Heart right ventricle (tissue), 16 donors: Measurements from ENCODE around the gene TH. TPM values are rescaled to one million over a fixed set of nuclear protein-coding genes. Genes with fewer than 3 reads are reported as not detected.
"Not testable (repeated sequence)": the region's sequence is repeated elsewhere in the genome, so short reads cannot be mapped to it uniquely, and the experiment has no call there.

Source experiments
- ATAC-seq, 8 donors: fragments of 200-7000 bp; cut with Tn5 transposase; one replicate each; pipeline ENCODE4 v1.9.1; 2020; ENCODE audit warnings: mild to moderate bottlenecking in 8 of 8, moderate library complexity in 8 of 8, moderate number of reproducible peaks in 1 of 8
- DNase-seq, 2 donors: peaks; one replicate each; pipeline ENCODE4 v3.0.0-alpha.2; 2020
- H3K27ac ChIP-seq, 10 donors: fragments of 200-600 bp; sonication (generic) in 2 of 10; one replicate each; pipeline versions ENCODE4 v1.5.0 to v1.8.0; 2020 to 2022; ENCODE audit warnings: mild to moderate bottlenecking in 3 of 10
- H3K27me3 ChIP-seq, 7 donors: fragments of 200-600 bp; one replicate each; pipeline ENCODE4 v1.8.0; 2021 to 2022; ENCODE audit warnings: mild to moderate bottlenecking in 2 of 7
- H3K36me3 ChIP-seq, 9 donors: fragments of 200-600 bp; sonication (generic) in 1 of 9; one replicate each; pipeline versions ENCODE4 v1.5.0 to v1.8.0; 2020 to 2022; ENCODE audit warnings: mild to moderate bottlenecking in 2 of 9
- H3K4me1 ChIP-seq, 9 donors: fragments of 200-600 bp; sonication (generic) in 1 of 9; one replicate each; pipeline versions ENCODE4 v1.5.0 to v1.8.0; 2020 to 2022; ENCODE audit warnings: mild to moderate bottlenecking in 4 of 9
- H3K4me3 ChIP-seq, 10 donors: fragments of 200-600 bp; sonication (generic) in 2 of 10; one replicate each; pipeline versions ENCODE4 v1.5.0 to v1.8.0; 2020 to 2022; ENCODE audit warnings: mild to moderate bottlenecking in 7 of 10, moderate library complexity in 2 of 10
- H3K9me3 ChIP-seq, 11 donors: fragments of 200-600 bp in 10 of 11; sonication (generic) in 2 of 11; one replicate each; pipeline versions ENCODE4 v1.5.0 to v1.8.0; 2013 to 2022; ENCODE audit warnings: mild to moderate bottlenecking in 2 of 11, control low read depth in 1 of 11, moderate library complexity in 1 of 11
- WGBS, 2 donors: extraction: QIAGEN DNeasy Blood & Tissue Kit; methylation state at CpG; one replicate each; pipeline ENCODE4 v1.1.7; 2013; ENCODE audit warnings: inconsistent platforms in 1 of 2; 5-methylcytosine and 5-hydroxymethylcytosine counted together
- intact Hi-C, 10 donors: fragments of 100-400 bp; cut with DNase I; formaldehyde crosslinking; loops; one replicate each; pipeline versions ENCODE4 v1.11.1 to v1.14.2; 2022
- polyA plus RNA-seq, 2 donors: library from polyadenylated mRNA; stranded (reverse); fragments of 200-250 nt; gene quantifications; one replicate each; pipeline ENCODE4 v1.2.3, GENCODE V29; 2013
- total RNA-seq, 10 donors: library from RNA; stranded (reverse); fragmentation: NEBNext Ultra II Directional in 3 of 10; extraction: Animal tissue kit (Norgen Biotek cat#: 25700) in 3 of 10; gene quantifications; one replicate each; pipeline versions ENCODE4 v1.2.1 to v1.2.4, GENCODE V29; 2021 to 2023
- TF ChIP-seq, protein P1 (sequence below), 9 donors: fragments of 200-600 bp; sonication (generic) in 2 of 9; IDR thresholded peaks; one replicate each; pipeline versions ENCODE4 v1.5.0 to v1.8.0; 2021 to 2022; ENCODE audit warnings: antibody characterized with exemption in 9 of 9, mild to moderate bottlenecking in 5 of 9, moderate library complexity in 1 of 9
- donor health status: Arrhythmogenic right ventricular cardiomyopathy.
- donor health status: ischemic (EF 13 %, LVEDD 7.1; RV severe dilation, severe dysfunction).
- donor health status: healthy with polysubstance abuse.
- donor health status: DM: no; HTN: yes; CAD: no.
- donor health status: DM: no; HTN: no; CAD: no.
- donor health status: ischemic (EF 25% LVEDD 6.9; RV normal size, moderate dysfunction).
- donor health status: ischemic (EF 25% LVEDD 5.7; RV mildly dilated, moderate dysfunction).
- donor health status: healthy.
- donor health status: DM: yes; HTN: yes; CAD: no.
- donor health status: Ischemic cardiomyopathy.
- donor health status: ischemic (EF 35%, LVEDD 5.7; RV mildly dilated, moderate dysfunction).
- donor health status: nonischemic (EF 11% LVEDD 7.7; RV severe dilation, severe dysfunction).
- donor health status: DM: yes; HTN: yes; CAD: no.
- donor health status: PGD.
- donor health status: ischemic (EF 29% LVEDD 5.4; RV normal size, mild dysfunction).
- donor health status: nonischemic (EF 23%, LVEDD 6.1; RV moderate dilation, normal function).

Gene TH
- total and polyA plus RNA-seq, 12 donors, result 0.14 to 0.15 TPM; not detected in 10

DNA sequence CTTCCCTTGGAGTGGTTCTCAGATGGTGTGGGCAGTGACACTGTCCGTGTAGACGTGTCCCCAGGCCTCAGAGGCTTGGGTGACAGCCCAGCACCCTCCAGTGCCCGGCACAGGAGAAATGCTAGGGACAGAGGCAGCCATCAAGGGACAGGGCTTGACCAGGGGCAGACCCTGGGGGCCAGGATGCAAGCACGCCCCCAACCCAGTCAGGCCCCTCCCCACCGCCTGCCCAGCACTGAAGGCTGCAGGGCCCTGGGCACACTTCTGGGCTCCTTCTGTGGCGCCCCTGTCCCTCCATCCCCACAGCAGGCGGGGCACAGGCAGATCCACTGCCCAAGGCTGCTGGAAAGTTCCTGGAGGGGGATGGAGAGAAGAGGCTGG, 43.5 kb downstream of the TH start:
- ATAC-seq (peak in 2 of 8 donors; percentile 31 to 33), DNase-seq (no peak)
- 81 to 82% methylated on average over 7 of the region's 7 CpGs for WGBS, 2 donors
- no peaks in the 10 kb centered on the region for H3K9me3 ChIP-seq
- peaks cover 0 to 25% (median 5%) of the 10 kb centered on the region in 7 donors for H3K27me3 ChIP-seq
- H3K4me3 ChIP-seq, result no peak overlapping the region
- no peaks in the 10 kb centered on the region for H3K4me1 ChIP-seq
- TF ChIP-seq, protein P1, sequence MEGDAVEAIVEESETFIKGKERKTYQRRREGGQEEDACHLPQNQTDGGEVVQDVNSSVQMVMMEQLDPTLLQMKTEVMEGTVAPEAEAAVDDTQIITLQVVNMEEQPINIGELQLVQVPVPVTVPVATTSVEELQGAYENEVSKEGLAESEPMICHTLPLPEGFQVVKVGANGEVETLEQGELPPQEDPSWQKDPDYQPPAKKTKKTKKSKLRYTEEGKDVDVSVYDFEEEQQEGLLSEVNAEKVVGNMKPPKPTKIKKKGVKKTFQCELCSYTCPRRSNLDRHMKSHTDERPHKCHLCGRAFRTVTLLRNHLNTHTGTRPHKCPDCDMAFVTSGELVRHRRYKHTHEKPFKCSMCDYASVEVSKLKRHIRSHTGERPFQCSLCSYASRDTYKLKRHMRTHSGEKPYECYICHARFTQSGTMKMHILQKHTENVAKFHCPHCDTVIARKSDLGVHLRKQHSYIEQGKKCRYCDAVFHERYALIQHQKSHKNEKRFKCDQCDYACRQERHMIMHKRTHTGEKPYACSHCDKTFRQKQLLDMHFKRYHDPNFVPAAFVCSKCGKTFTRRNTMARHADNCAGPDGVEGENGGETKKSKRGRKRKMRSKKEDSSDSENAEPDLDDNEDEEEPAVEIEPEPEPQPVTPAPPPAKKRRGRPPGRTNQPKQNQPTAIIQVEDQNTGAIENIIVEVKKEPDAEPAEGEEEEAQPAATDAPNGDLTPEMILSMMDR (IDR thresholded peaks at IDR 0.05), result no peak
- intact Hi-C loops, result no loop called here
- peaks cover 0 to 15% (median 0%) of the 10 kb centered on the region in 9 donors for H3K36me3 ChIP-seq
- no peak overlapping the region for H3K27ac ChIP-seq

DNA sequence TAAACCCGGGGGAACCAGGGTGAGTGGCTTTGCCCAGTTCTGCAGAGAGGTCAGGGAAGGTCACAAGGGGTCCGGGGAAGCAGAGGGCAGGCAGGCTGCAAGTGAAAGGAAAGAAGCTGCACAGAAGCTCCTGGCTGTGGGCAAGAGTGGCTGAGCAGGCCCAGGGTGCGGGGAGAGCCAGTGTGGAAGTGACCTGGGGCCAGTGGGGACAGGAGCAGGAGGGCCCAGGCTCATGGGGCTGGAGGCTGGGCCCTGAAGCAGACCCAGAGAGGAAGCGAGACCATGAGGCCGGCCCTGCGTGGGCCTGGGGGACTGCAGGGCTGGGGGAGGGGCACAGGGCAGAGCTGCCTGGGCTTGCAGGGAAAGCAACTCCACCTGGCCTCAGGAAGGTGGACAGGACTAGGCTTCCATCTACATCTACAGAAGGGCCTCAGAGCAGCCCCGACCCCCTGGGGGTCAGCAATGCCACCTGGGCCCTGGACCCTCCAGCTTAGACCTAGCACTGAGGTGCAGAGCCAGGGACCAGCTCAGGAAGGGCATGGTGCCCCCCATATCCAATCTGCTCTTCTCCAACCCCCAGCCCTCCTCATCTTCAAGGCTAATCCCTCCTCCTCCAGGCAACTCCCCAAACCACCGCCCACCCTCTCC, 44.0 kb downstream of the TH start:
- WGBS, 2 donors, result 76 to 79% methylated on average over 8 of the region's 8 CpGs
- DNase-seq (no peak), ATAC-seq (peak in 2 of 8 donors; percentile 13 to 32)
- no peaks in the 10 kb centered on the region for H3K4me1 ChIP-seq
- intact Hi-C loops, result no loop called here
- H3K9me3 ChIP-seq, result no peaks in the 10 kb centered on the region
- peaks cover 0 to 21% (median under 1%) of the 10 kb centered on the region in 7 donors for H3K27me3 ChIP-seq
- no peak overlapping the region for H3K4me3 ChIP-seq
- H3K27ac ChIP-seq, result no peak overlapping the region
- TF ChIP-seq, protein P1 (IDR thresholded peaks at IDR 0.05), result no peak
- peaks cover 0 to 10% (median 0%) of the 10 kb centered on the region in 9 donors for H3K36me3 ChIP-seq

DNA sequence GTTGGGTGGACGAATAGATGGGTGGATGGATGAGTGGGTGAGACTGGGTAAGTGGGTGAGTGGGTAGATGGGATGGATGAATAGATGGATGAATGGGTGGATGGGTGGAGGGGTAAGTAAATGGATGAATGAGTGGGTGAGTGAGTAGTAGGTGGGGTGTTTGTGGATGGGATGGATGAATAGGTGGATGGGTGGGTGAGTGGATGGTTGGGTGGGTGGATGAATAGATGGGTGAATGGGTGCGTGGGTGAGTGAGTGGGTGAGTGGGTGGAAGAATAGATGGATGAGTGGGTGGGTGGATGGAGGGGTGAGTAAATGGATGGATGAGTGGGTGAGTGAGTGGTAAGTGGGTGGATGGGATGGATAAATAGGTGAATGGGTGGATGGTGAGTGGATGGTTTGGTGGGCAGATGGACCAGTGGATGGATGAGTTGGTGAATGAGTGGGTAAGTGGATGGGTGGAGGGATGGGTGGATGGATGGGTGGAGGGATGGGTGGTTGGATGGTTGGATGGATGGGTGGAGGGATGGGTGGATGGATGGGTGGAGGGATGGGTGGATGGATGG, 45.0 kb downstream of the TH start:
- DNase-seq (no peak), ATAC-seq (no peak)
- Histone ChIP-seq H3K9me3 (no peaks in the 10 kb centered on the region), H3K27ac (no peak overlapping the region), H3K36me3 (peaks cover 0 to 5% (median 0%) of the 10 kb centered on the region in 9 donors), H3K4me3 (no peak overlapping the region), H3K4me1 (no peaks in the 10 kb centered on the region), H3K27me3 (peaks cover 0 to 30% (median 8%) of the 10 kb centered on the region in 7 donors)
- intact Hi-C loops, result no loop called here
- TF ChIP-seq, protein P1 (IDR thresholded peaks at IDR 0.05), result no peak
- 93% methylated on average over 2 of the region's 2 CpGs for WGBS, 2 donors

DNA sequence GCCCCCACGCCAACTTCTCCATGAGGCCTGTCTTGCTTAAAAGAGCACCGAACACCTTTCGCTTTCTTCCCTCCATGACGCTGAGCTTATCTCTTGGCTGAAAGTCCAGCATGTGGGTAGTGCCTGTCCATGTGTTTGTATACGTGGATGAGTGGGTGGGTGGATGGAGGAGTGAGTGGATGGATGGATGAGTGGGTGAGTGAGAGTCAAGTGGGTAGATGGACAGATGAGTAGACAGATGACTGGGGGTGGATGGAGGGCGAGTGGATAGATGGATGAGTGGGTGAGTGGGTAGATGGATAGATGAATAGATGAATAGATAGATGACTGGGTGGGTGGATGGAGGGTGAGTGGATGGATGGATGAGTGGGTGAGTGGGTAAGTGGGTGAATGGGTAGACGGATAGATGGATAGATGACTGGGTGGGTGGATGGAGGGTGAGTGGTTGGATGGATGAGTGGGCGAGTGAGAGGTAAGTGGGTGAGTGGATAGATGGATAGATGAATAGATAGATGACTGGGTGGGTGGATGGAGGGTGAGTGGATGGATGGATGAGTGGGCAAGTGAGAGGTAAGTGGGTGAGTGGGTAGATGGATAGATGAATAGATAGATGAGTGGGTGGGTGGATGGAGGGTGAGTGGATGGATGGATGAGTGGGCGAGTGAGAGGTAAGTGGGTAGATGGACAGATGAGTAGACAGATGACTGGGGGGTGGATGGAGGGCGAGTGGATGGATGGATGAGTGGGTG, 46.7 kb downstream of the TH start:
- not testable (repeated sequence) for H3K27ac ChIP-seq, DNase-seq, H3K4me3 ChIP-seq, H3K9me3 ChIP-seq, H3K4me1 ChIP-seq, ATAC-seq, H3K36me3 ChIP-seq
- 91 to 94% methylated on average over 8 to 10 of the region's 10 CpGs for whole genome bisulfite sequencing, 2 donors
- intact Hi-C loops, result loop anchor here in 1 of 10 donors (5.0 kb wide), 1 partner anchor 48 kb away; no protein-coding TSS in a partner anchor
- H3K27me3 ChIP-seq, result peaks cover 0 to 35% (median 25%) of the 10 kb centered on the region in 7 donors
